CD4-positive, alpha-beta T cell treated with Interleukin-10 for 1 hour (primary cell): ENCODE measurements around the gene HTD2.
A peak's percentile ranks its signal among the peaks of the same experiment; 100 is the strongest.

ENCODE experiments used
- DNase-seq: peaks from one replicate; pipeline ENCODE4 v3.0.0-alpha.2; 2020

Gene HTD2

DNA sequence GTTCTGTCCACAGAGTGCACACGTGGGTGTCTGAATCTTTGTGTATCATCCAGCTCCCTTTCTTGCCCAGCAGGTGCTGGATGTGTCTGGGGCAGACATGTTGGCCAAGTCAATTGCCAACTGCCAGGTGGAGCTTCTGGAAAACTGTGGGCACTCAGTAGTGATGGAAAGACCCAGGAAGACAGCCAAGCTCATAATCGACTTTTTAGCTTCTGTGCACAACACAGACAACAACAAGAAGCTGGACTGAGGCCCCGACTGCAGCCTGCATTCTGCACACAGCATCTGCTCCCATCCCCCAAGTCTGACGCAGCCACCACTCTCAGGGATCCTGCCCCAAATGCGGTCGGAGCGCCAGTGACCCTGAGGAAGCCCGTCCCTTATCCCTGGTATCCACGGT is 12.8 kb upstream of the HTD2 start:
- DNase-seq: no peak

- no peak for DNase-seq
Measured at GRCh38 chr3:58296269-58296668, 10.1 kb upstream of the HTD2 start.

- no peak for DNase-seq
Measured at GRCh38 chr3:58296843-58297242, 9.5 kb upstream of the HTD2 start.

GRCh38 chr3:58298190-58298589 is 8.1 kb upstream of the HTD2 start:
- no peak for DNase-seq

GRCh38 chr3:58299075-58299474 is 7.2 kb upstream of the HTD2 start:
- no peak for DNase-seq

- peak; percentile 24 for DNase-seq
Measured at GRCh38 chr3:58299839-58300516, 6.3 kb upstream of the HTD2 start.

DNA sequence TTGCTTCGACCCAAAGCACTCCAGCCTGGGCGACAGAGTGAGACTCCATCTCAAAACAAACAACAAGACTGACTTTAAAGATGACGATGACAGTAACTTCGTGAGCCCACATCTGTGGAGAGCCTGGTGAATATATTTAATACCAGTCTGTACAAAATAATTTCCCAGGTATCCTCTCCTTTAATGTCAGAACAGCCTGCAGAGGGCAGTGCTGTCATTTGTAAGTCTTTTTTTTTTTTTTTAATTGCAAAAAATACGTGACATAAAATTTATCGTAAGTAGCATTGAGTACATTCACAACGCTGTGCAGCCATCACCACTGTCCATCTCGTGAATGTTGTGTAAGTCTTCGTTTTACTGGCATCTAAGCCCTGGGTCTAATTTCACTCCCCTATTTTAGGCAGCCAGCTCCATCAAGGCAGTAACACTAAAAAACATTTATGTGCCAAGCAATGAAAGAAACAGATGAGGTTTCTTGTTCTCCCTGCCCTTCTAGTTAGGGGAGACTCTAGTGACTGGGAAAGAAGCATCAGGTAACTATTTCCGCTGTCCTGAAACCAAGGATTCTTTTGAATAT is 1.4 kb downstream of the HTD2 start:
- DNase-seq: peak; percentile 75

DNA sequence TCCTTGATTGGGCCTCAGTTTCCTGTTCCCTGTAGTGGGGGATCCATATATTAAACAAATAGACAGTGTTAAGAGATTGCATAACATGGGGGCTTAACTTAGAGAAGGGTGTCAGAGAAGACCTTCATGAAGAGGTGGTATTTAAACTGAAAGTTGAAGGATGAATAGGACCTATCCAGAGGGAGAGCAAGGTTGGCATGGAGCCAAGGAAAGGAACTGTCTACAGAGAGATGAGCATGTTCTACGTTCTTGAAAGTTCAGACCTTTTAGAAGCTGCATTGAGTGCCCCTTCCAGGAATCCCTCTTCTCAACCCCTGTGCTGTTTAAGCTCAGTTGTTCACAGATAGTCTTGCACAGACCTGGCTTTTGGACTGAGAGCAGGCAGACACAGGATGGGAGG is 2.4 kb downstream of the HTD2 start:
- DNase-seq: no peak

- DNase-seq: no peak
Measured at GRCh38 chr3:58317811-58318210, 11.5 kb downstream of the HTD2 start.

DNA sequence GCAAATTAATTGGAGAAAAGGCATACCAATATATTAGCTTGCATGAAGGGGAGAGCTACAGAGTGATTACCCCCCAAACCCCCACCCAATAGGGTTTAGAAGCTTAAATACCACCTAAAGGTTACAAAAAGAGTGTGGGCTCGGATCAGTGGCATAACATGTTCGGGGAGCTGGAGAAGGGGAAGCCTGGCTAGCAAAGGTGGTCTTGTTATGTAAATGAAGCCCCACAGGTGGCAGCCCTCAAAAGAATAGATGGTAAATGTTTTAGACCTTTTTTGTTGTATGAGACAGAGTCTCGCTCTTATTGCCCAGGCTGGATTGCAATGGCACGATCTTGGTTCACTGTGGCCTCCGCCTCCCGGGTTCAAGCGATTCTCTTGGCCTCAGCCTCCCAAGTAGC is 15.5 kb downstream of the HTD2 start:
- DNase-seq: no peak

DNA sequence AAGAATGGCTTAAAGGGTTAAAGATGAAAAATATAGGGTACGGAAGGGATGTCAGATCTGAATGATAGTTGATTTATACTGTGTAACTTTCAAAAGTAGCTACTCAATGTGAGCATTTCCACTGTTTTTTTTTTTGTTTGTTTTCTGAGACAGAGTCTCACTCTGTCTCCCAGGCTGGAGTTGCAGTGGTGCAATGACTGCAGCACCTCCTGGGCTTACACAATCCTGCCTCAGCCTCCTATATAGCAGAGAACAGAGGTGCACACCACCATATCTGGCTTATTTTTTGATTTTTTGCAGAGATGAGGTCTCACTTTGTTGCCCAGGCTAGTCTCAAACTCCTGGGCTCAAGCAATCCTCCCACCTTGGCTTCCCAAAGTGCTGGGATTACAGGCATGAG is 16.5 kb downstream of the HTD2 start:
- no peak for DNase-seq

- no peak for DNase-seq
Measured at GRCh38 chr3:58323529-58324390, 17.4 kb downstream of the HTD2 start.

DNA sequence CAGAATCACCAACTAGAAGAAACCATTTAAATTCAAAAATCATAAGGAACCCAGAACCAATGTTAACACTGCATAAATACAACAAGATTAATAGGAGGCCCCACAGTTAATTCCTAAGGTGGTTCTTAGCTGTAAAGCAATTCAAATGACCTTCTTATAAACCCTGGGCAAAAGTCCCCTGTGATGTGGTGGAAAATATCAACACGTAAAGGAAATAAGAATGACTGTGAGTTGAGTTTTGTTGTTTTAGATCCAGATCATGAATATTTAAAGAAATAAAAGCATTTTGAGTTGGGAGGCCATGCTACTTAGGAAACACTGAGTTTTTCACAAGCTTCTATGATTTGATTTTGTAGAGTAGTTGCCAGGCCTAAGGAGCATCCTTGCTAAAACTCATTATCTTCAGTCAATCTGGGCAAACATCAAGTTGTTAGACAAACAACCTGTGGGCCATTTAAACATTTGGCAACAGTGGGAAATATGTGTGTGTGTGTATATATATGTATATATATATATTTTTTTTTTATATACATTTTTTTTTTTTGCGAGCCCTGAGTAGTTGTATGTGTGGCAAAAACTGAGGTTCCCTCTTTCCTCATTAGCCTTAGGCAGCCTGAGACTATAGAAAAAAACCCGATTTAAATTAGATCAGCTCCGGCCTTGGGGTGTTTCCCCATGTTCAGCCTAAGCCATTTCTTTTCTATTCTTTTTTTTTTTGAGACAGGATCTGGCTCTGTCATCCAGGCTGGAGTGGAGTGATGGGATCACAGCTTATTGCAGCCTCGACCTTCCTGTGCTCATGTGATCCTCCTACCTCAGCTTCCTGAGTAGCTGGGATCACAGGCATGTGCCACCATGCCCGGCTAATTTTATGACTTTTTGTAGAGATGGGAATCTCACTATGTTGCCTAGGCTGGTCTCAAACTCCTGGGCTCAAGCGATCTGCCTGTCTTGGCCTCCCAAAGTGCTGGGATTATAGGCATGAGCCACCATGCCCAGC is 18.4 kb downstream of the HTD2 start:
- no peak for DNase-seq

DNA sequence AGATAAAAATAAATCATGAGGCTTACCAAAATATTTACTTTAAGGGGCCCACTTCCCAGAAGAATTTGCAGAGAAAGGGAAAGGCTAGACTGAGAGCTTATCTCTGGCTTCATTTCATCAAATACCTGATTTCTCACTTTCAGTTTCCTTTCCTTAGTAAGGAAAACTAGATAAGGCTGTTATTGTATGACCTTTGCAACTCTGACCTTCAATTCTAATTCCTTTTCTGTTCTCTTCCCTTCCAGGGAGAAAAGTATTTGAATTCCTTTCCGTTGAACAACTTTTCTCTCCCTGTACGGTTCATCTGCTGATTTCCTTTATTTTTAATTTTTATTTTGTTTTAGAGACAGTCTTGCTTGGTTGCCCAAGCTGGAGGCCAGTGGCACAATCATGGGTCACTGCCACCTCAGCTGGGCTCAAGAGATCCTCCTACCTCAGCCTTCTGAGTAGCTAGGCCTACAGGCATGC is 19.2 kb downstream of the HTD2 start:
- DNase-seq: no peak

DNA sequence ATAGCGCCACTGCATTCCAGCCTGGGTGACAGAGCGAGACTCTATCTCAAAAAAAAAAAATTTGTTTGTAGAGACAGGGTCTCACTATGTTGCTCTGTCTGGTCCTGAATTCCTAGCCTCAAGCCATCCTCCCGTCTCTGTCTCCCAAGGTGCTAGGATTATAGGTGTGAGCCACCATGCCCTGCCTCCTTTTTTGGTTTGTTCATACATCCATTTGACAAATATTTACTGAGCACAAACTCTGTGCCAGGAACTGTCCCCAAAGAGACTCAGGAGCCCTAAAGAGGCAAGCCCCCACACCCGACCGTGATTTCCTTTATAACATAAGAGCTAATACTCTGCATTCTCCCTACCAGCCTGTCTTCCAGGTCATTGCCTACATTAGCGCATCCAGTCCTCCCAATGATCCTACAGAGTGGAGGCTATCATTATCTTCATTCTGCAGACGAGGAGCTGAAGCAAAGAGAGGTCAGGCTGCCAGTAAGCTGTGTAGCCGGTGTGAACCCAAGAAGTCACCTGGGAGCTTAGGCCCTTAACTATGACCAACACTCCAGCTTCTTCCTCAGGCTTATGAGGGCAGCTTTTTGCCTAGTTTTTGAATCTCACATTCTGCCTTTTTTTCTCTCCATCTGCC is 20.1 kb downstream of the HTD2 start:
- DNase-seq: no peak

- DNase-seq: no peak
Measured at GRCh38 chr3:58329150-58329921, 23.0 kb downstream of the HTD2 start.

DNA sequence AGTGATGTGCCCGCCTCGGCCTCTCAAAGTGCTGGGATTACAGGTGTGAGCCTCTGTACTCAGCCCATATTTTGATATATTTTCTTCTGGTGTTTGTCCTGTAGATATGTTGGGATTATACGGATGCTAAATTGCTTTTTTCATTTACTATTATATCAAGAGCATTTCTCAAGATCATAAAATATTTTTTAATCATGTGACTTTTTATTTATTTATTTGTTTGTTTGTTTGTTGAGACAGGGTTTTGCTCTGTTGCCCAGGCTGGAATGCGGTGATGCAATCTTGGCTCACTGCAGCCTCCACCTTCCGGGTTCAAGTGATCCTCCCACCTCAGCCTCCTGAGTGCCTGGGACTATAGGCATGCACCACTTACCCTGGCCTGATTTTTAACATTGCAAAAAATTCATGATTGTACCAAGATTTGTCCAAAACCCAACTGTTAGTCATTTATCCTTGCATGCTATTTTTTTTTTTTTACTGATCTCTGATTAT is 23.6 kb downstream of the HTD2 start:
- no peak for DNase-seq

DNA sequence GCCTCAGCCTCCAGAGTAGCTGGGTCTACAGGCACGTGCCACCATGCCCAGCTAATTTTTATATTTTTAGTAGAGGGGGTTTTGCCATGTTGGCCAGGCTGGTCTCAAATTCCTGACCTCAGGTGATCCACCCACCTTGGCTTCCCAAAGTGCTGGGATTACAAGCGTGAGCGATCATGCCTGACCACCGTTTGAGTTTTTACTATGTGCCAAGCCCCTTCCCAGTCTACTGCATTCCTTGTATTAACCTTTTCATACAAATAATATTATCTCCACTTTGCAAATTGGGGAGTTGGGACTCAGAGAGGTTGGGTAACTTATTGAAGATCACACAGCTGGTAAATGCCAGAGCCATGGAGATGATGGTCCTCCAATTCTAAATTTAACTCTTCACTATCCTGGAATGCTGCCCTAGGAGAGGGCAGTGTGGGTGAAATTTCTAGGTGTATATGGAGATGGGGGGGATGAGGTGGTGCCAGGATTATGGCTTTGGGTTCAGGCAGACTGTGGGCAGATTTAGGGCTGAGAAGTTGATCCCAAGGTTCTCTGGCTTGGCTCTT is 25.4 kb downstream of the HTD2 start:
- DNase-seq: no peak

DNA sequence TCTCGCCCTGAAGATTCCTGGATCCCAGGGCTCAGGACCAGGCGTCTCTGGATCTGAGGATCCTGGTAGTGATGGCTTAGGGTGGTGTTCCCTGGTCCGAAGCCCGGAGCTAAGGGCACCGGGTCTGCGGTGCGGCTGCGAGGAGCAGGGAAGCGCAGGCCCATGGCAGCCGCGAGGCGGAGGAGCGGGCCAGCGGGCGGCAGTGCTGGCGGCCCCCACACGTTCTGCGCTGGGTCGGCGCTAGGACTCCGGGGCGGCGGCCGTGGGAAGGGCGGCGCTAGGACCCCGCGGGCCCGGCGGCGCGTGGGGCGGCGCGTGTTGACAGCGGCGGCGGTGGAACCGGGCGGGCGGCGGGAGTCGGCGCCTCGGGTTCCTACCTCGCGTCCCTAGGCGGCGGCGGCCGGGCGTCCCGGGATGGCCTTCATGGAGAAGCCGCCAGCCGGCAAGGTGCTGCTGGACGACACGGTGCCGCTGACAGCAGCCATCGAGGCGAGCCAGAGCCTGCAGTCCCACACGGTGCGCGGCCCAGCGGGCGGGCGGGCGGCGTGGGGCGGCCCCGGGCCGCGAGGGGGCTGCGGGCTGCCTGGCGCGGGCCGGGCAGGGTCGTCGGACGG is 26.4 kb downstream of the HTD2 start, which contains the start of gene PXK:
PXK (plus strand) TSS at position 318 of the 614 bp plus-strand sequence; CDS start at position 415, 97 bp downstream.
- DNase-seq: peak; percentile 82
